ENCODE measurements around the gene ETFBKMT. TPM values are rescaled to one million over a fixed set of nuclear protein-coding genes. Genes with fewer than 3 reads are reported as not detected.
"Not testable (repeated sequence)": the region's sequence is repeated elsewhere in the genome, so short reads cannot be mapped to it uniquely, and the experiment has no call there.

The ETFBKMT gene
- polyA plus RNA-seq, 4 donors = 1.3 to 4.7 (median 2.0) TPM

DNA sequence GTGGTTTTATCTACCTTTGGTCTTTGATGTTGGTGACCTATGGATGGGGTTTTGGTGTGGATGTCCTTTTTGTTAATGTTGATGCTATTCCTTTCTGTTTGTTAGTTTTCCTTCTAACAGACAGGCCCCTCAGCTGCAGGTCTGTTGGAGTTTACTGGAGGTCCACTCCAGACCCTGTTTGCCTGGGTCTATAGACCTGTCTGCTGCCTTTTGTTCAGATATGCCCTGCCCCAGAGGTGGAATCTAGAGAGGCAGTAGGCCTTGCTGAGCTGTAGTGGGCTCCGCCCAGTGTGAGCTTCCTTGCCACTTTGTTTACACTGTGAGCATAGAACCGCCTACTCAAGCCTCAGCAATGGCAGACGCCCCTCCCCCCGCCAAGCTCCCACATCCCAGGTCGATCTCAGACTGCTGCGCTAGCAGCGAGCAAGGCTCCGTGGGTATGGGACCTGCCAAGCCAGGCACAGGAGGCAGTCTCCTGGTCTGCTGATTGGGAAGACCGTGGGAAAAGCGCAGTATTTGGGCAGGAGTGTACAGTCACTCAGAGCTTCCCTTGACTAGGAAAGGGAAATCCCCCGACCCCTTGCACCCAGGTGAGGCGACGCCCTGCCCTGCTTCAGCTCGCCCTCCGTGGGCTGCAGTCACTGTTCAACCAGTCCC is 59.2 kb downstream of the ETFBKMT start:
- not testable (repeated sequence) for DNase-seq; H3K27me3 ChIP-seq (ENCODE audit: control insufficient read depth in 3 of 3, insufficient read depth in 3 of 3, low read length in 3 of 3); H3K27ac ChIP-seq (ENCODE audit: low read depth in 1 of 3, low read length in 2 of 3); H3K4me3 ChIP-seq (ENCODE audit: low read depth in 1 of 3, low read length in 3 of 3); FAIRE-seq; H3K36me3 ChIP-seq (ENCODE audit: control insufficient read depth in 3 of 3, insufficient read depth in 2 of 3, low read depth in 1 of 3, low read length in 3 of 3); H3K9me3 ChIP-seq (ENCODE audit: control insufficient read depth in 2 of 2, insufficient read depth in 1 of 2, low read depth in 1 of 2, low read length in 1 of 2)
- H3K4me1 ChIP-seq (ENCODE audit: control insufficient read depth in 3 of 3, insufficient read depth in 2 of 3, low read depth in 1 of 3, low read length in 2 of 3) = peaks cover 0 to 14% (median 0%) of the 10 kb centered on the region in 3 donors
- 97 to 98% (median 97%) methylated on average over 15 of the region's 15 CpGs for WGBS, 3 donors

GRCh38 chr12:31722580-31722979 is 63.1 kb downstream of the ETFBKMT start:
- H3K4me3 ChIP-seq (ENCODE audit: low read depth in 1 of 3, low read length in 3 of 3) = no peak overlapping the region
- peaks cover 0 to 15% (median 0%) of the 10 kb centered on the region in 3 donors for H3K4me1 ChIP-seq (ENCODE audit: control insufficient read depth in 3 of 3, insufficient read depth in 2 of 3, low read depth in 1 of 3, low read length in 2 of 3)
- H3K27ac ChIP-seq (ENCODE audit: low read depth in 1 of 3, low read length in 2 of 3) = no peak overlapping the region
- peaks cover 0 to 5% (median 0%) of the 10 kb centered on the region in 3 donors for H3K36me3 ChIP-seq (ENCODE audit: control insufficient read depth in 3 of 3, insufficient read depth in 2 of 3, low read depth in 1 of 3, low read length in 3 of 3)
- WGBS, 3 donors = 91 to 93% (median 92%) methylated on average over 2 of the region's 2 CpGs
- H3K27me3 ChIP-seq (ENCODE audit: control insufficient read depth in 3 of 3, insufficient read depth in 3 of 3, low read length in 3 of 3) = no peaks in the 10 kb centered on the region
- peaks cover 0 to 9% of the 10 kb centered on the region in 2 donors for H3K9me3 ChIP-seq (ENCODE audit: control insufficient read depth in 2 of 2, insufficient read depth in 1 of 2, low read depth in 1 of 2, low read length in 1 of 2)
- FAIRE-seq (no peak), DNase-seq (no peak)

Other genes with a start within 250 kb of the ETFBKMT start
- gene DENND5B, start 68.6 kb upstream of the ETFBKMT start, polyA plus RNA-seq = 10 to 100 TPM in 1 of 4 donors, 1 to 10 TPM in 3; 4.1 to 36.9 (median 8.2) TPM
- gene AMN1, start 69.3 kb downstream of the ETFBKMT start, polyA plus RNA-seq = 1 to 10 TPM; 1.3 to 8.6 (median 5.8) TPM

Measured in small intestine (tissue), 7 donors.